Measurements from ENCODE around the gene CD47. TPM values are rescaled to one million over a fixed set of nuclear protein-coding genes. Genes with fewer than 3 reads are reported as not detected.

Gene CD47
- total RNA-seq, 1 experiment from 2014 or later: 15.5 TPM

GRCh38 chr3:108006881-108007331 is 83.9 kb downstream of the CD47 start:
- ChIA-PET CTCF (no interaction called here), POLR2A (no interaction called here)
- H3K9me3 Mint-ChIP-seq (ENCODE audit: unreplicated experiment): no peaks in the 10 kb centered on the region
- DNase-seq: no peak
- H3K36me3 Mint-ChIP-seq (ENCODE audit: insufficient read depth, unreplicated experiment): no peaks in the 10 kb centered on the region
- no peak overlapping the region for H3K4me3 Mint-ChIP-seq (ENCODE audit: unreplicated experiment)
- peaks cover 12% of the 10 kb centered on the region for H3K4me1 Mint-ChIP-seq (ENCODE audit: low read depth, unreplicated experiment)
- peaks cover 3% of the 10 kb centered on the region for H3K27me3 Mint-ChIP-seq (ENCODE audit: insufficient read depth, unreplicated experiment)
- BruUV-seq (replicated peaks): no TSS peak
- Histone ChIP-seq H3K4me3 (ENCODE audit: low read depth, low read length) (no peak overlapping the region), H3K4me1 (peaks cover 9% of the 10 kb centered on the region; the same call in 1 of the 2 replicates), H3K27me3 (replicated peaks; ENCODE audit: control insufficient read depth, insufficient read depth, low read length) (no peaks in the 10 kb centered on the region), H3K36me3 (ENCODE audit: control insufficient read depth, insufficient read depth, low read length) (no peaks in the 10 kb centered on the region), H3K9me3 (no peaks in the 10 kb centered on the region)
- H3K27ac Mint-ChIP-seq (ENCODE audit: unreplicated experiment): no peak overlapping the region
- intact Hi-C loops (cut with micrococcal nuclease; ENCODE audit: unreplicated experiment): loop anchor here (1.0 to 5.0 kb wide), 2 partner anchors 15 to 215 kb away; partner anchors contain the start of gene IFT57
- no peak for TF ChIP-seq CTCF (IDR thresholded peaks at IDR 0.05; ENCODE audit: insufficient read depth in 1 of 2, low read depth in 1 of 2, low read length in 1 of 2, severe bottlenecking in 1 of 2, unreplicated experiment in 1 of 2)

- Histone ChIP-seq H3K9me3 (no peaks in the 10 kb centered on the region), H3K27me3 (replicated peaks; ENCODE audit: control insufficient read depth, insufficient read depth, low read length) (no peaks in the 10 kb centered on the region), H3K4me1 (peaks cover 9% of the 10 kb centered on the region; the same call in 1 of the 2 replicates), H3K36me3 (ENCODE audit: control insufficient read depth, insufficient read depth, low read length) (no peaks in the 10 kb centered on the region), H3K4me3 (ENCODE audit: low read depth, low read length) (no peak overlapping the region)
- BruUV-seq (replicated peaks): no TSS peak
- intact Hi-C loops (cut with micrococcal nuclease; ENCODE audit: unreplicated experiment): loop anchor here (1.0 to 5.0 kb wide), 2 partner anchors 16 to 216 kb away; partner anchors contain the start of gene IFT57
- TF ChIP-seq CTCF (IDR thresholded peaks at IDR 0.05; ENCODE audit: insufficient read depth in 1 of 2, low read depth in 1 of 2, low read length in 1 of 2, severe bottlenecking in 1 of 2, unreplicated experiment in 1 of 2): no peak
- Mint-ChIP-seq H3K36me3 (ENCODE audit: insufficient read depth, unreplicated experiment) (no peaks in the 10 kb centered on the region), H3K4me1 (ENCODE audit: low read depth, unreplicated experiment) (peaks cover 17% of the 10 kb centered on the region), H3K4me3 (ENCODE audit: unreplicated experiment) (no peak overlapping the region), H3K9me3 (ENCODE audit: unreplicated experiment) (no peaks in the 10 kb centered on the region), H3K27ac (ENCODE audit: unreplicated experiment) (no peak overlapping the region), H3K27me3 (ENCODE audit: insufficient read depth, unreplicated experiment) (peaks cover 5% of the 10 kb centered on the region)
- peak; percentile 45 to 65 for DNase-seq
- ChIA-PET CTCF (no interaction called here), POLR2A (no interaction called here)
Observed at GRCh38 chr3:108006077-108006771, 84.6 kb downstream of the CD47 start.

GRCh38 chr3:108004647-108005046 is 86.2 kb downstream of the CD47 start:
- H3K9me3 ChIP-seq: no peaks in the 10 kb centered on the region
- H3K27me3 ChIP-seq (replicated peaks; ENCODE audit: control insufficient read depth, insufficient read depth, low read length): no peaks in the 10 kb centered on the region
- Mint-ChIP-seq H3K27ac (ENCODE audit: unreplicated experiment) (no peak overlapping the region), H3K27me3 (ENCODE audit: insufficient read depth, unreplicated experiment) (peaks cover 2% of the 10 kb centered on the region), H3K36me3 (ENCODE audit: insufficient read depth, unreplicated experiment) (no peaks in the 10 kb centered on the region), H3K9me3 (ENCODE audit: unreplicated experiment) (no peaks in the 10 kb centered on the region), H3K4me1 (ENCODE audit: low read depth, unreplicated experiment) (peaks cover 17% of the 10 kb centered on the region), H3K4me3 (ENCODE audit: unreplicated experiment) (no peak overlapping the region)
- H3K4me1 ChIP-seq: peaks cover 9% of the 10 kb centered on the region; the same call in 1 of the 2 replicates
- no peak for DNase-seq
- BruUV-seq (replicated peaks): no TSS peak
- intact Hi-C loops (cut with micrococcal nuclease; ENCODE audit: unreplicated experiment): loop anchor here (5.0 kb wide), 1 partner anchor 218 kb away; the partner anchor contains the start of gene IFT57
- TF ChIP-seq CTCF (IDR thresholded peaks at IDR 0.05; ENCODE audit: insufficient read depth in 1 of 2, low read depth in 1 of 2, low read length in 1 of 2, severe bottlenecking in 1 of 2, unreplicated experiment in 1 of 2): no peak
- ChIA-PET POLR2A (no interaction called here), CTCF (no interaction called here)
- no peaks in the 10 kb centered on the region for H3K36me3 ChIP-seq (ENCODE audit: control insufficient read depth, insufficient read depth, low read length)
- no peak overlapping the region for H3K4me3 ChIP-seq (ENCODE audit: low read depth, low read length)

All from Caco-2 (cell line).